Mesodermal cell (in vitro differentiated cells): Measurements from ENCODE around the gene INPP5A.
"Not testable (repeated sequence)": the region's sequence is repeated elsewhere in the genome, so short reads cannot be mapped to it uniquely, and the experiment has no call there.

Experiments
- H3K27ac ChIP-seq: 2 replicates; pipeline ENCODE4 v1.7.0; 2013; ENCODE audit warnings: mild to moderate bottlenecking, low read depth, low read length, moderate library complexity; ENCODE audit not compliant: severe bottlenecking
- H3K36me3 ChIP-seq: 2 replicates; pipeline ENCODE4 v1.7.1; 2013; ENCODE audit warnings: mild to moderate bottlenecking, low read length, moderate library complexity; ENCODE audit not compliant: control insufficient read depth, insufficient read depth
- H3K4me1 ChIP-seq: one replicate; pipeline ENCODE4 v1.7.1; 2013; ENCODE audit warnings: mild to moderate bottlenecking, low read length; ENCODE audit not compliant: insufficient read depth, control insufficient read depth, poor library complexity, severe bottlenecking
- H3K4me3 ChIP-seq: 2 replicates; pipeline ENCODE4 v1.7.0; 2013; ENCODE audit warnings: low read length, control low read depth, mild to moderate bottlenecking; ENCODE audit not compliant: insufficient read depth, poor library complexity, severe bottlenecking; ENCODE audit errors: extremely low read depth
- H3K9me3 ChIP-seq: 2 replicates; pipeline ENCODE4 v1.7.1; 2013; ENCODE audit warnings: mild to moderate bottlenecking, low read length, moderate library complexity; ENCODE audit not compliant: control insufficient read depth
- WGBS, 2 experiments: methylation state at CpG; one replicate each; pipeline ENCODE4 v1.1.5; 2013; ENCODE audit warnings: missing lambda C conversion rate in 2 of 2; ENCODE audit not compliant: insufficient coverage in 2 of 2; 5-methylcytosine and 5-hydroxymethylcytosine counted together

Gene INPP5A

DNA sequence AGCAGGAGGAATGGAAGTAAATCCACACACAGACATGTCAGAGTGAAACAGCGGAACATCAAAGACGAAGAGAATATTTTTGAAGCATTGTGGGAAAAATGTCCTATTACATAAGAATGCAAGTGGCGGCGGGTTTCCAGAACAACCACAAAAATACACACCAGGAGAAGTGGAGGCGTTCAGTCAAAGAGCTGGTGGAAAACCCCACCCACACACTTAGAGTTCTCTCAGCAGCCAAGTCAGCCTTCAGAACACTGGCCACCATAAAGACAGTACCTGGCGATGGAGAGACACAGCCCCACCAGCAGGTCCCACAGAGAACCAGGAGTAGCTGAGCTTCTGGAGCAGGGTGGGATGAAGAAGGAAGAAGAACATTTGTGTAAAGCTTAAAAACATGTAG lies 224.7 kb downstream of the INPP5A start:
- Histone ChIP-seq H3K9me3 (no peaks in the 10 kb centered on the region), H3K4me1 (no peaks in the 10 kb centered on the region), H3K4me3 (no peak overlapping the region), H3K36me3 (peaks cover 13% of the 10 kb centered on the region), H3K27ac (no peak overlapping the region)
- WGBS, 2 experiments, result 100% methylated on average over 1 of the region's 6 CpGs; no CpG with 5 or more reads in 1 of the 2 experiments

DNA sequence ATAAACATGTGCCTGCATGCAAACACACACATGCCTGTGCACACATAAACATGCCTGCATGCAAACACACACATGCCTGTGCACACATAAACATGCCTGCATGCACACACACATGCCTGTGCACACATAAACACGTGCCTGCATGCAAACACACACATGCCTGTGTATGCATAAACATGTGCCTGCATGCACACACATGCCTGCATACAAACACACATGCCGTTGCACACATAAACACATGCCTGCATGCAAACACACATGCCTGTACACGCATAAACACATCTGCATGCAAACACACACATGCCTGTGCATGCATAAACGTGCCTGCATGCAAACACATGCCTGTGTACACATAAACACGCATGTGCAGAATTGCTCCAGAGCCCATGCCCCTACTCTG lies 226.0 kb downstream of the INPP5A start:
- Histone ChIP-seq H3K4me1 (no peaks in the 10 kb centered on the region), H3K36me3 (peaks cover 11% of the 10 kb centered on the region), H3K4me3 (no peak overlapping the region), H3K9me3 (no peaks in the 10 kb centered on the region), H3K27ac (no peak overlapping the region)
- 80 to 93% methylated on average over 4 to 5 of the region's 5 CpGs for WGBS, 2 experiments

DNA sequence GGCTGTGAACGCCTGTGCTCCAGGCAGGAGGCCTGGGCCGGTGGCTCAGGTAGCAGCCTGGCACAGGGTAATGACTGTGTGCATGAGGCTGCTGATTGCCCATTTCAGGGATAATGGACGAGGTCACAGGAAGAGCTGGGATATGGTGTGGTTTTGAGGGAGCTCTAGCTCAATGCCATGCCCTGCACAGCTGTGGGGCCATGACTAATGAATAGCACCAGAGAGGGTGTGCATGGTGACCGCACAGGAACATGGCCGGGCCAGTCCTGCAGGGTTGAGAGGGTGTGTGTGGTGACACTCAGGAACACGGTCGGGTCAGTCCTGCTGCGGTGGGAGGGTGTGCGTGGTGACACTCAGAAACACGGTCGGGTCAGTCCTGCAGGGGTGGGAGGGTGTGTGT lies 226.5 kb downstream of the INPP5A start:
- H3K36me3 ChIP-seq, result peaks cover 11% of the 10 kb centered on the region
- no peak overlapping the region for H3K27ac ChIP-seq
- H3K9me3 ChIP-seq, result no peaks in the 10 kb centered on the region
- WGBS, 2 experiments, result 91 to 92% methylated on average over 11 of the region's 11 CpGs
- no peak overlapping the region for H3K4me3 ChIP-seq
- no peaks in the 10 kb centered on the region for H3K4me1 ChIP-seq

DNA sequence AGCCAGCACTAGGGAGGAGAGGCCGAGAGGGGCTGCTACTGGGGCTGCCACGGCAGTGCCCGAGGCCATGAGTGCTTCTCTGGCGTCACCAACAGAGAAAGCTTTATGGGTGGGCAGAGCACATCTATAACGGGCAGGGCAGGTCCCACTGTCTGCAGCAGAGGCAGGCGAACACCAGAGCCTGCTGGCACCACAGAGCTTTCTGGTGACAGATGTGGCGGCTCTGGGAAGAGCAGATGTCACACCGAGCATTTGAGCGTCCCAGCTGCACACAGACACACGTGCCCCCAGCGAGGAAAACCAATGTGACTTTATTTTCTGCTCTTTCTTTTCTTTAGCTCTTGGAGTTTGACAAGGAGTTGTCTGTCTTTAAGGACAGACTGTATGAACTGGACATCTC lies 227.8 kb downstream of the INPP5A start:
- Histone ChIP-seq H3K4me3 (no peak overlapping the region), H3K9me3 (no peaks in the 10 kb centered on the region)
- 88 to 92% methylated on average over 11 of the region's 11 CpGs for WGBS, 2 experiments

DNA sequence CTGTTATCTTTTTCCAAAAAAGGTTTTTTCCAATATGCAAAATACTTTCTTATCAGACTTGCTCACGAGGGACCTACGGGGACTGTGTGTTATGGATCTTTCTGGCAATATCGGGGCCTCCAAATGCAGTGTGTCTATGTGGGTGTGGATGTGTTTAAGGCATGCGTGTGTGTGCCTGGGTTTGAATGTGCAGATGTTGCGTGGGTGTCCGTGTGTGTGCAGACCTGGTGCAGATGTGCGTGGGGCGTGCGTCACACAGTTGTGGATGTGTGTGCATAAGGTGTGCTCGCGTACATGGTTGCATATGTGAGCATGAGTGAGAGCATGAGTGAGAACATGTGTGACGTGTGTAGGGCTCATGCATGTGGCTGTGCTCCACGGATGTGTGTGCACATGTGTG lies 228.7 kb downstream of the INPP5A start:
- Histone ChIP-seq H3K9me3 (no peaks in the 10 kb centered on the region), H3K27ac (no peak overlapping the region), H3K4me3 (no peak overlapping the region), H3K36me3 (peaks cover 8% of the 10 kb centered on the region), H3K4me1 (no peaks in the 10 kb centered on the region)
- 95 to 97% methylated on average over 8 to 13 of the region's 13 CpGs for WGBS, 2 experiments

More for the DNA sequence above, 227.8 kb downstream of the INPP5A start:
- Histone ChIP-seq H3K27ac (no peak overlapping the region), H3K36me3 (peaks cover 11% of the 10 kb centered on the region), H3K4me1 (no peaks in the 10 kb centered on the region)

DNA sequence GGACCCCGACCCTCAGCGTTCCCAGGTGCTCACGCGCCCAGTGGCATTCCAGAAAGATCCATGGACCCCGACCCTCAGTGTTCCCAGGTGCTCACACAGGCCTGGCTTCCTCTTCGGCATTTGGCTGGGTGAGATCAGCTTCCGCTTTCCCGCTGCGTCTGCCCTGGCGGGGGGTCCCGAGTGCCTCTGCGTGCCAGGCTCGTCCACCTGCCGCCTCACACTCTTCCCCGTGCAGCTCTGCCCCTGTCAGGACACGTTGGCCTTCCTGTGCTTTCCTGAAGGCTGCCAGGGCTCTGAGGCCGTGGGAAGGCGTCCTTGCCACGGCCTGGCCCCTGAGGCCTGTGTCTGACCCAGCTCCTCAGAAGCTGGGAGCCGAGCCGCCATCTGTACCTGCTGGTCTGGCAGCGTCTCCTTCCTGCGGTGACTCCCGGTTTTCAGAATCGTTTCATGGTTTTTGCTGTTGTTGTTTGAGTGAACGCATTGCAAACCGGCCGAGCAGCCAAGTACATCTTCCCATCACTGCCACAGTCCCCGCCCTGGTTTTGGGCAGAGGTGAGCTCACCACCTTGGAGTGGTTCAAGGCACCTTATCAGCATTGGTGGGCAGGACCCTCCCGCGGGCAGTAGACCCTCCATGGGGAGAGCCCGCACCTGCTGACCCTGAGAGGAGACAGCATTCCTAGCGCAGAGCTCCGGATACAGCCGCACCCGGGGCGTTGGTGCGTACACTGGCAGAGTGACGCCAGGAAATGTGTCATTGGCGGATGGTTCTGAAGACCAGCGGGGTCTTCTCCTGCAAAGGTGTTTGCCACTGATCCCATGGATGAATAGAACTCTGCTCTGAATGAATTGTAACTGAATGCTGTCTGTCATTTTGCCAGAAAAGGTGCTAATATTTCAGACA lies 231.0 kb downstream of the INPP5A start:
- H3K9me3 ChIP-seq, result no peaks in the 10 kb centered on the region
- no peaks in the 10 kb centered on the region for H3K4me1 ChIP-seq
- no peak overlapping the region for H3K27ac ChIP-seq
- H3K4me3 ChIP-seq, result no peak overlapping the region
- H3K36me3 ChIP-seq, result peaks cover 7% of the 10 kb centered on the region
- WGBS, 2 experiments, result 95% methylated on average over 36 to 39 of the region's 41 CpGs

DNA sequence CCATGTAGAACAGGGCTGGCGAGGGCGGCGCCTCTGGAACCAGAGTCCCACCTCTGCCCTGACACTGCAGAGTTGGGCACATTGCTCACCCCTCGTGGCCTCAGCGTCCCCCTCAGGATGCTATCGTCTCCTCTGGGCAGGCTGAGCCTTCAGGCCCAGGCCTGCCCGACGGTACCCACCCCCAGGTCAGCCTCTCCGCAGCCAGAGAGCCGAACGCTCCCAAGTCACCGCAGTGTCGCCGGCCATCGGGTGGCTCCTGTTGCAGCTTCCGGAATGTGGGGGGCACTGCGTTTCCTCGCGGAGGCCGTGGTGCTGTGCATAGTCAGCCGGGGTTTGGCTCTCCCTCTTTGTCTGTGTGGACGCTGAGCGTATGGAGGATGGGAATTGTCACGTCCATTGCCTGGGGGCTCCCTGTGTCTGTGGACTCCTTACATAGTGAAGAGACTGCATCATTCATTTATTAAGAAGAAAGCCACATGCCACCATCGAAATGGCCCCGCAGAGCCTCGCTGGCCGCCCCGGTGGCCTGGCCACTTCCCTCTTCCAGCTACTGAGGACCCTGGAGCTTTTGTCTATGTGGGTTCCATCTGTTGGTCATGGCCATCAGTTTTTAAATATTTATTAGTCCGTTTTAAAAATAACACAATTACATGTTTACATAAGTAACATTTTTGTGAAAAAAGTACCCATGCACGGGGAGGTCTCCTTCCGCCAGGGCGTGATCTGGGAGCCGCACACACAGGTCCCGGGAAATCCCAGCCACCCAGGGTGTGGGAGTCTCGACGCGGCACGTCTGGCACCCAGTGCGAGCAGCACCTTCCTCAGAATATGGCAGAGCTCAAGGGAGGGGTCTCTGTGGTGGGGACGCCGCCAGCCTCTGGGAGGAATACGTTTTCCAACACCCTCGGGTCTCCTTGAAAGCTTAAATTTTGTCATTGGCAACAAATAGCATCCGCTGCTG lies 232.8 kb downstream of the INPP5A start:
- H3K4me1 ChIP-seq, result no peaks in the 10 kb centered on the region
- WGBS, 2 experiments, result 96% methylated on average over 38 to 44 of the region's 45 CpGs
- no peak overlapping the region for H3K27ac ChIP-seq
- H3K36me3 ChIP-seq, result peaks cover 7% of the 10 kb centered on the region
- no peaks in the 10 kb centered on the region for H3K9me3 ChIP-seq
- no peak overlapping the region for H3K4me3 ChIP-seq

DNA sequence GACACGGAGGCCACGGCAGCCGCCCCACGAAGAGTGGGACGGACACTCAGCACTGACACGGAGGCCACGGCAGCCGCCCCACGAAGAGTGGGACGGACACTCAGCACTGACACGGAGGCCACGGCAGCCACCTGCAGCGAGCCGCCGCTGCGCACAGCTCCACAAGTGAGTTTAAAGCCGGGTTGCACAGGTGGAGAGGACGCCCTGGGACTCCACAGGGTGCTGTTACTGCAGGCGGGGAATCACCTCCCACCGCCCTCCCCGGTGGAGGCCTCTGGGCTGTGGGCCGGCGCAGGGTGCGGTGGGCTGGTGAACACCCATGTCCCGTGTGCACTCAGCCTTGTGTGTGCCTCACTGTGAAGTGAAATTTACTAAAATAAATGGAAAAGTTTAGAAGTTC lies 235.2 kb downstream of the INPP5A start:
- WGBS, 2 experiments, result 98 to 99% methylated on average over 13 to 19 of the region's 25 CpGs
- not testable (repeated sequence) for H3K27ac ChIP-seq, H3K9me3 ChIP-seq, H3K4me1 ChIP-seq, H3K4me3 ChIP-seq, H3K36me3 ChIP-seq

DNA sequence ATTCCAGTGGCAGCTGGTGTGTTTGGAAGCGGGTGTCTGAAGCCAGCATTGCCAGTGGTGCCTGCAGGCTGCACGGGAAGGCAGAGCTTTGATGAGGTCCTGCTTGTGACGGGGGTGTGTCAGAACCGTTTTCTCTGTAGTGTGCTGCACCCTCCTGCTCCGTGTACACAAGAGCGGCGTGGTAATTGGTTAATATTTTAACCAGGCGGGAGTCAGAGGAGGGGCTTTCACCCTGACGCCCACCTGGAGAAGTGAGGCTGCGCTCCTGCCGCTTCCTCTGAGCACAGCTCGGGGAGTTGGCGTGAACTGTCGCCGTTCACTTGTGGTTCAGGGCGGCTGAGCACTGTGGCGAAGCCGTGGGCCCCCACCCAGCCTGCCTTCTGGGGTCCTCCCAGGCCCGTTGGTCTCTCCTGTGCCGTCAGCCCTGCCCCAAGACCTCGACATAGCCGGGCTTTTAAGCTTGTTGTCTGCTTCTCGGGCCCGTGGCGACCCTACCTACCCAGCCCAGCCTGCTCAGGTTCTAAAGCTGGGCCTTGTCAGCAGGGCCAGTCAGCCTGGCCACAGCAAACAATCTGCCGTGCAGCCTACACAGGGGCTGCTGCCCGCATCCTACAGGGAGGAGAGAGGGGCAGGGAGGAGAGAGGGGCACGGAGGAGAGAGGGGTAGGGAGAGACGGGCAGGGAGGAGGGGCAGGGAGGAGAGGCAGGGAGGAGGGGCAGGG lies 236.8 kb downstream of the INPP5A start:
- Histone ChIP-seq H3K9me3 (no peaks in the 10 kb centered on the region), H3K36me3 (peaks cover 7% of the 10 kb centered on the region), H3K4me3 (no peak overlapping the region), H3K27ac (no peak overlapping the region), H3K4me1 (no peaks in the 10 kb centered on the region)
- 74 to 80% methylated on average over 23 to 28 of the region's 29 CpGs for WGBS, 2 experiments
